HepG2 (cell line): ENCODE results near the gene SLC16A5. TPM values are rescaled to one million over a fixed set of nuclear protein-coding genes. Genes with fewer than 3 reads are reported as not detected.

Experiments
- GTF3A ChIP-seq: sonication (generic); formaldehyde crosslinking; conservative IDR thresholded peaks from 2 replicates; pipeline ENCODE4 v1.4.0; 2020; ENCODE audit warnings: mild to moderate bottlenecking, missing genetic modification reagents
- HMG20B ChIP-seq: conservative IDR thresholded peaks from 2 replicates; pipeline ENCODE4 v1.6.1; 2016; ENCODE audit warnings: missing genetic modification reagents, missing compliant biosample characterization
- HMGXB3 ChIP-seq: sonication (generic); formaldehyde crosslinking; IDR thresholded peaks from 2 replicates; pipeline ENCODE4 v1.4.0; 2020; ENCODE audit warnings: missing genetic modification reagents, borderline replicate concordance
- JUND ChIP-seq: sonication (generic); formaldehyde crosslinking; IDR thresholded peaks from 2 replicates; pipeline ENCODE4 v1.8.0; 2022; ENCODE audit warnings: mild to moderate bottlenecking, missing genetic modification reagents
- KLF16 ChIP-seq, 2 experiments: sonication (generic) in 1 of 2; formaldehyde crosslinking in 1 of 2; IDR thresholded peaks; 2 replicates each; pipeline versions ENCODE4 v1.6.1 to v1.8.0; 2016 to 2023; ENCODE audit warnings: missing genetic modification reagents in 2 of 2, missing compliant biosample characterization in 1 of 2
- MYC ChIP-seq: sonication (generic); formaldehyde crosslinking; IDR thresholded peaks from 2 replicates; pipeline ENCODE4 v1.9.0; 2021; ENCODE audit warnings: missing genetic modification reagents, borderline replicate concordance
- NFAT5 ChIP-seq: sonication (generic); formaldehyde crosslinking; IDR thresholded peaks from 2 replicates; pipeline ENCODE4 v1.4.0; 2020; ENCODE audit warnings: missing genetic modification reagents
- WIZ ChIP-seq: sonication (generic); formaldehyde crosslinking; IDR thresholded peaks from 2 replicates; pipeline ENCODE4 v1.5.1; 2020; ENCODE audit warnings: mild to moderate bottlenecking, missing genetic modification reagents
- ZC3H4 ChIP-seq: sonication (generic); formaldehyde crosslinking; IDR thresholded peaks from 2 replicates; pipeline ENCODE4 v1.4.0; 2020; ENCODE audit warnings: missing genetic modification reagents, borderline replicate concordance
- ZGPAT ChIP-seq: IDR thresholded peaks from 2 replicates; pipeline ENCODE4 v1.6.1; 2016; ENCODE audit warnings: mild to moderate bottlenecking
- ZNF232 ChIP-seq: sonication (generic); formaldehyde crosslinking; IDR thresholded peaks from 2 replicates; pipeline ENCODE4 v1.4.0; 2020; ENCODE audit warnings: missing genetic modification reagents, borderline replicate concordance
- ZNF263 ChIP-seq: sonication (generic); formaldehyde crosslinking; IDR thresholded peaks from 2 replicates; pipeline ENCODE4 v1.4.0; 2020; ENCODE audit warnings: missing genetic modification reagents
- ZNF572 ChIP-seq: sonication (generic); formaldehyde crosslinking; IDR thresholded peaks from 2 replicates; pipeline ENCODE4 v1.5.1; 2020; ENCODE audit warnings: mild to moderate bottlenecking, missing genetic modification reagents
- ZNF704 ChIP-seq: sonication (generic); formaldehyde crosslinking; IDR thresholded peaks from 2 replicates; pipeline ENCODE4 v1.8.1; 2023; ENCODE audit warnings: mild to moderate bottlenecking, inconsistent platforms, moderate library complexity, missing genetic modification reagents, borderline replicate concordance
- ZSCAN12 ChIP-seq: sonication (generic); formaldehyde crosslinking; IDR thresholded peaks from 2 replicates; pipeline ENCODE4 v1.9.0; 2021; ENCODE audit warnings: mild to moderate bottlenecking, missing genetic modification reagents
- ZSCAN20 ChIP-seq: sonication (generic); formaldehyde crosslinking; IDR thresholded peaks from 2 replicates; pipeline ENCODE4 v1.4.0; 2020; ENCODE audit warnings: missing genetic modification reagents, mild to moderate bottlenecking, borderline replicate concordance
- polyA plus RNA-seq, 8 experiments: library from polyadenylated mRNA; depleted of rRNA in 3 of 8; stranded (reverse) in 7 of 8; unstranded in 1 of 8; fragments of >200 nt; fragmentation: Illumina TruSeq in 4 of 8; extraction: Trizol in 4 of 8; gene quantifications; 2 replicates each; pipeline versions ENCODE4 v1.2.1 to v1.2.3, GENCODE V29; 2011 to 2016; ENCODE audit warnings: low read depth in 4 of 8, missing spikeins in 1 of 8, mixed read lengths in 1 of 8; ENCODE audit not compliant: insufficient read depth in 1 of 8
- total RNA-seq, 5 experiments: library from RNA; depleted of rRNA; stranded (reverse); fragments of >200 nt; fragmentation: Illumina TruSeq; extraction: Trizol; gene quantifications; 2 replicates each; pipeline ENCODE4 v1.2.3, GENCODE V29; 2016; ENCODE audit warnings: low read depth in 1 of 5

The SLC16A5 gene
- total and polyA plus RNA-seq, 2 of the 13 experiments (the other 11 are each of a cell fraction or from before 2014, with no cell fraction given): 0.69 to 5.6 TPM

GRCh38 chr17:75084039-75084660 is 3.6 kb upstream of the SLC16A5 start (continued):
- TF ChIP-seq GTF3A (CRISPR knock-in tag): no peak
- TF ChIP-seq NFAT5 (CRISPR knock-in tag): no peak
- TF ChIP-seq JUND (CRISPR knock-in tag): 0 out of 2 replicates have a peak, but pooled peaks have one; percentile 64
- TF ChIP-seq HMGXB3: peak; percentile 70; the same call in 1 of the 2 replicates
- peak; percentile 95 for TF ChIP-seq ZGPAT
- 0 out of 2 replicates have a peak, but pooled peaks have one; percentile 38 for TF ChIP-seq ZNF704
- no peak for TF ChIP-seq ZSCAN20 (CRISPR knock-in tag)
- peak in 1 of 2 experiments; percentile 87; a peak in 2 of 4 replicates for TF ChIP-seq KLF16 (CRISPR knock-in tag; IDR thresholded peaks at IDR 0.05)
- TF ChIP-seq MYC (CRISPR knock-in tag): peak; percentile 47; the same call in 1 of the 2 replicates
- TF ChIP-seq HMG20B (CRISPR knock-in tag): peak; percentile 77
- TF ChIP-seq ZNF263 (CRISPR knock-in tag): no peak
- no peak for TF ChIP-seq ZNF572 (CRISPR knock-in tag)
- no peak; the same call in 1 of the 2 replicates for TF ChIP-seq ZNF232 (CRISPR knock-in tag)
- TF ChIP-seq ZSCAN12: no peak
- TF ChIP-seq ZC3H4: no peak
- TF ChIP-seq WIZ (CRISPR knock-in tag): no peak
